Vagina (tissue), 2 donors: ENCODE measurements around the gene EPHB1. TPM values are rescaled to one million over a fixed set of nuclear protein-coding genes. Genes with fewer than 3 reads are reported as not detected.

Experiments used
- DNase-seq, 2 donors: peaks; one replicate each; pipeline ENCODE4 v3.0.0-alpha.2; 2017; ENCODE audit errors: extremely low spot score in 2 of 2
- H3K27ac ChIP-seq: fragments of 200-600 bp; sonication (generic); one replicate; pipeline ENCODE4 v1.5.1; 2019
- H3K27me3 ChIP-seq: fragments of 200-600 bp; sonication (generic); one replicate; pipeline ENCODE4 v1.5.1; 2019
- H3K36me3 ChIP-seq, 2 donors: fragments of 200-600 bp; sonication (generic); one replicate each; pipeline ENCODE4 v1.5.1; 2017 to 2019
- H3K4me1 ChIP-seq: fragments of 200-600 bp; sonication (generic); one replicate; pipeline ENCODE4 v1.5.1; 2019
- H3K4me3 ChIP-seq, 2 donors: fragments of 200-600 bp; sonication (generic); 1 replicate in 1 of 2; 2 replicates in 1 of 2; pipeline ENCODE4 v1.5.1; 2016 to 2019
- H3K9me3 ChIP-seq: fragments of 200-600 bp; sonication (generic); one replicate; pipeline ENCODE4 v1.5.1; 2019
- POLR2A ChIP-seq, 2 donors: fragments of 450-650 bp; IDR thresholded peaks; one replicate each; pipeline ENCODE4 v1.6.1; 2017; ENCODE audit warnings: antibody characterized with exemption in 2 of 2, mild to moderate bottlenecking in 2 of 2, moderate library complexity in 2 of 2
- POLR2AphosphoS5 ChIP-seq, 2 donors: sonication (generic); formaldehyde crosslinking; IDR thresholded peaks; one replicate each; pipeline ENCODE4 v1.9.0; 2017; ENCODE audit warnings: antibody characterized with exemption in 2 of 2, mild to moderate bottlenecking in 2 of 2, low read depth in 1 of 2; ENCODE audit not compliant: insufficient read depth in 1 of 2
- intact Hi-C: fragments of 100-400 bp; cut with DNase I; formaldehyde crosslinking; loops from one replicate; pipeline ENCODE4 v1.15.1; 2023
- total RNA-seq: library from RNA; depleted of rRNA; stranded (reverse); fragments of >200 nt; gene quantifications from one replicate; pipeline ENCODE4 v1.2.3, GENCODE V29; 2016
- TF ChIP-seq, protein P1 (sequence below), 3 experiments: fragments of 450-650 bp in 2 of 3; fragments of 200-600 bp in 1 of 3; sonication (generic) in 1 of 3; IDR thresholded peaks; one replicate each; pipeline ENCODE4 v1.5.1; 2017 to 2019; ENCODE audit warnings: antibody characterized with exemption in 3 of 3, mild to moderate bottlenecking in 2 of 3, moderate library complexity in 2 of 3

Gene EPHB1
- total RNA-seq, 1 donor from 2014 or later = 2.2 TPM

DNA sequence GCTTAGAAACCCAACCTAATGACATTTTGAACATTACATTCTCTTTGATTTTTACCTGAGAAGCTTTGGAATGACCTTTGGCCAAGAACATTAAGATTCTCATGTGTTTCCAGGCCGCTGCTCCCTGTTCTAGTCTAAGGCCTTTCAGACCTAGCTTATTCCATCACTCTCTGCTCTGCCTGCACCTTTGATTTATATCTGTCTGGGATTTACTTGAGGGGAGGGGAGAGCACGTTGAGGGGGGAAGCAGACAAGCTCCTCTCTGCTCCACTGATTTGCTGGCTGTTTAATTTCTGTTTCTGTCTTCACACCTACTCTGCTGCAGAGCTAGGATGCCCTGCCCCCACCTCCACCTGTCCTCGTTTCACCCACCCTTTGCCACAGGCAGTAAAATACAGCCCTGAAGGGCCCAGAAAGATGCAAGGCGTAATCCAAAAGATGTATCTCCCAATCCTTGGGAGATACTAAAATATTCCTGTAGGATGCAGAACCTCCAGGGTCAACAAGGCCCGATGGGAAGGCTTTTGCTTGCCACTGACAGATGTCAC lies 429.8 kb downstream of the EPHB1 start:
- Histone ChIP-seq H3K9me3 (no peaks in the 10 kb centered on the region), H3K27ac (no peak overlapping the region), H3K36me3 (no peaks in the 10 kb centered on the region), H3K27me3 (no peaks in the 10 kb centered on the region), H3K4me3 (no peak overlapping the region), H3K4me1 (no peaks in the 10 kb centered on the region)
- no peak for TF ChIP-seq POLR2A (IDR thresholded peaks at IDR 0.05)
- TF ChIP-seq POLR2AphosphoS5 (IDR thresholded peaks at IDR 0.05; ENCODE audit: insufficient read depth in 1 of 2, low read depth in 1 of 2) = no peak
- TF ChIP-seq, protein P1, sequence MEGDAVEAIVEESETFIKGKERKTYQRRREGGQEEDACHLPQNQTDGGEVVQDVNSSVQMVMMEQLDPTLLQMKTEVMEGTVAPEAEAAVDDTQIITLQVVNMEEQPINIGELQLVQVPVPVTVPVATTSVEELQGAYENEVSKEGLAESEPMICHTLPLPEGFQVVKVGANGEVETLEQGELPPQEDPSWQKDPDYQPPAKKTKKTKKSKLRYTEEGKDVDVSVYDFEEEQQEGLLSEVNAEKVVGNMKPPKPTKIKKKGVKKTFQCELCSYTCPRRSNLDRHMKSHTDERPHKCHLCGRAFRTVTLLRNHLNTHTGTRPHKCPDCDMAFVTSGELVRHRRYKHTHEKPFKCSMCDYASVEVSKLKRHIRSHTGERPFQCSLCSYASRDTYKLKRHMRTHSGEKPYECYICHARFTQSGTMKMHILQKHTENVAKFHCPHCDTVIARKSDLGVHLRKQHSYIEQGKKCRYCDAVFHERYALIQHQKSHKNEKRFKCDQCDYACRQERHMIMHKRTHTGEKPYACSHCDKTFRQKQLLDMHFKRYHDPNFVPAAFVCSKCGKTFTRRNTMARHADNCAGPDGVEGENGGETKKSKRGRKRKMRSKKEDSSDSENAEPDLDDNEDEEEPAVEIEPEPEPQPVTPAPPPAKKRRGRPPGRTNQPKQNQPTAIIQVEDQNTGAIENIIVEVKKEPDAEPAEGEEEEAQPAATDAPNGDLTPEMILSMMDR (IDR thresholded peaks at IDR 0.05) = no peak
- DNase-seq = peak in 1 of 2 donors; percentile 14
- intact Hi-C loops = no loop called here

DNA sequence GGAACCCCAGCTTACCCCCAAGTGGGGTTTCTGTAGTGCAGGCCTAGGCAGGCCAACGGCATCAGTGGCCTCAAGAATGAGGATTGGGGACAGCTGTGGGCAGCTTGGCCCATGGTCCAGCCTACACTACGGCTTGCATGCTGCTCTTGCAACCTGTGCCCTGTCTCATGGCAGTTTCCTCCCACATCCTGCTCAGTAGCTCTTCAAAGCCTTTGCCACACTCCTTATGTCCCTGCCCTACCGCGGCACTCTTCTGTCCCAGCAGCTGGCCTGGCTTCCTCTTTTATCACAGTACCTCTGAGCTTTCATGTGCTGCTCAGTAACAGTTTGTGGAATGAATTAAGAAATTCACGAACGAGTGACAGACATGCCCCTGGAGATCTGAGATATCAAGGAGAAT lies 431.0 kb downstream of the EPHB1 start:
- peak in 1 of 2 donors; percentile 55 for DNase-seq
- H3K4me1 ChIP-seq = no peaks in the 10 kb centered on the region
- TF ChIP-seq POLR2AphosphoS5 (IDR thresholded peaks at IDR 0.05; ENCODE audit: insufficient read depth in 1 of 2, low read depth in 1 of 2) (no peak), POLR2A (IDR thresholded peaks at IDR 0.05) (no peak)
- TF ChIP-seq, protein P1 (IDR thresholded peaks at IDR 0.05) = no peak
- no peak overlapping the region for H3K4me3 ChIP-seq
- H3K27me3 ChIP-seq = no peaks in the 10 kb centered on the region
- no peaks in the 10 kb centered on the region for H3K36me3 ChIP-seq
- no peak overlapping the region for H3K27ac ChIP-seq
- H3K9me3 ChIP-seq = no peaks in the 10 kb centered on the region
- intact Hi-C loops = no loop called here

DNA sequence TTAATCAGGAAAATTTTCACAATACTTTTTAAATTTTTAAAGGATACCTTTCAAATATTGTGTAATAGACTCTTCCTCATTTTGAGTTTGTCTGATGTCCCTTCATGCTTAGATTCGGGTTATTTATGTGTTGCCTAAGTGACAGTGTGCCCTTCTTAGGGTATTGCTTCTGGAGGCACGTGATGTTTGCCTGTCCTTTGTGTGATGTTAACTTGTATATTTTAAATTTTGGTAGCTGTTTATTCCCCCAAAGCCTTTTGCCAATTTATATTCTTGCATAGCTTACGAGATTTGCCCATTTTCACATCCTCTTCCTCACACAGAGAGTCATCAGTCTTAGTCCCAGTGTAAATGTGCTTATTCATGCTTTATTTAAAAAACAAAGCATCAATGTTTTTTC lies 433.1 kb downstream of the EPHB1 start:
- no peaks in the 10 kb centered on the region for H3K27me3 ChIP-seq
- intact Hi-C loops = no loop called here
- no peak for DNase-seq
- H3K9me3 ChIP-seq = no peaks in the 10 kb centered on the region
- H3K4me3 ChIP-seq = no peak overlapping the region
- TF ChIP-seq, protein P1 (IDR thresholded peaks at IDR 0.05) = no peak
- TF ChIP-seq POLR2A (IDR thresholded peaks at IDR 0.05) (no peak), POLR2AphosphoS5 (IDR thresholded peaks at IDR 0.05; ENCODE audit: insufficient read depth in 1 of 2, low read depth in 1 of 2) (no peak)
- no peaks in the 10 kb centered on the region for H3K36me3 ChIP-seq
- H3K4me1 ChIP-seq = no peaks in the 10 kb centered on the region
- H3K27ac ChIP-seq = no peak overlapping the region

DNA sequence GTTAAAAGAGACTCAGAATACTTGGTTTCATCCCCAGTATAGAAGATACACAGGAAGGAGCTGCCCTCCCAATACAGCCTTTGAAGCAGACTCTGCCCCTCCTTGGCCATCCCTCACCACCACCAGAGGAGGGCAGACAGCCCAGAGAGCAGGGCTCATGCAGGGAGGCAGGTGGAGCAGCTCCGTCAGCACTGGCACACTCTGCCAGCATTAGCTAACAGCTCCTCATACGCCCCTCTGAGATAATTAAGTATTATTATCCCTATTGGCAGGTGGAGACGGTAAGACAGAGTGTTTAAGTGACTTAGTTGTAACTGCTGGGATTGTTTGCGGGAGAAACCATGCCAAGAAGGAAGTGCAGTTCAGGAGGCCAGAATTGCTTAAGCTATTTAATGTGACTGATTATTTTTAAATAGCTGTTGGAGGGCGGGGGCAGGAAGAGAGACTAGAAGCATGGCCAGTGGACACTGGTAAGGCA lies 434.0 kb downstream of the EPHB1 start:
- H3K4me1 ChIP-seq = no peaks in the 10 kb centered on the region
- no peaks in the 10 kb centered on the region for H3K9me3 ChIP-seq
- H3K27ac ChIP-seq = no peak overlapping the region
- peak; percentile 58 to 61 for DNase-seq
- no peaks in the 10 kb centered on the region for H3K36me3 ChIP-seq
- TF ChIP-seq POLR2A (IDR thresholded peaks at IDR 0.05) (no peak), POLR2AphosphoS5 (IDR thresholded peaks at IDR 0.05; ENCODE audit: insufficient read depth in 1 of 2, low read depth in 1 of 2) (no peak)
- TF ChIP-seq, protein P1 (IDR thresholded peaks at IDR 0.05) = no peak
- no peaks in the 10 kb centered on the region for H3K27me3 ChIP-seq
- no peak overlapping the region for H3K4me3 ChIP-seq
- intact Hi-C loops = no loop called here

DNA sequence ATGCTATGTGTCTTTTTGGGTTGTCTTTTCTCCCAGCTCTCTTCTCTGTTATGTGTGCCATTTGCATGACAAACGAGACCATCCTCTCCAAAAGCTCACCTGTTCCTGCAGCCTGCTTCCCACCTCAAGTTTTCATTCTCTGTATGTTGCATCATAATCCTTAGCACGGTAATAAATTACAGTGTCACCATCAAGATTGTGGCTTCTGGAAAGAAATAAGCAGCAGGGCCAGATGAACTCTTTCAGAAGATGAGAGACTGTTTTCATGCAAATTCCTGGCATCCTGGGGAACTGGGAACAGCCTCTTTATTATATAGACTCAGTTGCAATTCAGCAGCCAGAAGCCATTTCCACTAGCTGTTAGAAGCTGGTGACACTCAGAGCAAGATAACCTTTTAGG lies 436.7 kb downstream of the EPHB1 start:
- Histone ChIP-seq H3K27ac (no peak overlapping the region), H3K36me3 (no peaks in the 10 kb centered on the region), H3K9me3 (no peaks in the 10 kb centered on the region), H3K4me3 (no peak overlapping the region), H3K4me1 (no peaks in the 10 kb centered on the region), H3K27me3 (no peaks in the 10 kb centered on the region)
- DNase-seq = peak in 1 of 2 donors; percentile 2
- TF ChIP-seq, protein P1 (IDR thresholded peaks at IDR 0.05) = no peak
- no peak for TF ChIP-seq POLR2A (IDR thresholded peaks at IDR 0.05)
- TF ChIP-seq POLR2AphosphoS5 (IDR thresholded peaks at IDR 0.05; ENCODE audit: insufficient read depth in 1 of 2, low read depth in 1 of 2) = no peak
- intact Hi-C loops = no loop called here
